A204.1 (cell line): Measurements from ENCODE around the gene AKT1S1.
"Not testable (repeated sequence)": the region's sequence is repeated elsewhere in the genome, so short reads cannot be mapped to it uniquely, and the experiment has no call there.

Experiments used
- FAIRE-seq: peaks from 2 replicates; lab custom pipeline; 2012; peaks lifted over from hg19 to GRCh38; lab: Jason Lieb, UNC

AKT1S1 gene

GRCh38 chr19:49877020-49877878 is at the start of gene AKT1S1, which contains the start of gene TBC1D17:
Gene AKT1S1, minus strand, starts transcription at chr19:49877355. Its CDS starts 4,060 bp downstream, at chr19:49873295.
Gene TBC1D17, plus strand, starts transcription at chr19:49877702. Its CDS starts 22 bp downstream, at chr19:49877724.
- peak; percentile 98 for FAIRE-seq

DNA sequence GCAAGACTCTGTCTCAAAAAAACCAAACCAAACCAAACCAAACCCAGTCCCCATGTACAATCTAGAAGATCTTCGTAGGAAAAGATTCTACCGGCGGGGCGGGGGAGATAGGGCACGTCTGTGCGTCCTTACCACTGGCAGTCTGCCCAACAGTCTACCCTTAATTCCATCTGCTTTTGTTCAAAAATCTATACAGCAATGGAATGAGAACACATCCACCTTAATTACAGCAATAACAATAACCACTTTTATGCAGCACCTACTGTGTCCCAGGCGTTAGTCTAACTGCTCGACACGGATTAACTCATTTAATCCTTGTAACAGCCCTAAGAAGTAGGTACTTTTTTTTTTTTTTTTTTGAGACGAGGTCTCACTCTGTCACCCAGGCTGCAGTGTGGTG is 49.4 kb upstream of the AKT1S1 start:
- FAIRE-seq, result no peak

GRCh38 chr19:49925486-49925885 is 48.3 kb upstream of the AKT1S1 start:
- FAIRE-seq, result no peak

DNA sequence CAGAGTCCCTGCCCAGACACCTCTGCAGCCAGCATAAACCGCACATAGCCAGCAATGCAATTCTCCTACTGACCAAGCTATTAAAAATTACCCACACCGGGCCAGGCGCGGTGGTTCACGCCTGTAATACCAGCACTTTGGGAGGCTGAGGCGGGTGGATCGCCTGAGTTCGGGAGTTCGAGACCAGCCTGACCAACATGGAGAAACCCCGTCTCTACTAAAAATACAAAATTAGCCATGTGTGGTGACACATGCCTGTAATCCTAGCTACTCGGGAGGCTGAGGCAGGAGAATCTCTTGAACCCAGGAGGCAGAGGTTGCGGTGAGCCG is 47.7 kb upstream of the AKT1S1 start:
- not testable (repeated sequence) for FAIRE-seq

DNA sequence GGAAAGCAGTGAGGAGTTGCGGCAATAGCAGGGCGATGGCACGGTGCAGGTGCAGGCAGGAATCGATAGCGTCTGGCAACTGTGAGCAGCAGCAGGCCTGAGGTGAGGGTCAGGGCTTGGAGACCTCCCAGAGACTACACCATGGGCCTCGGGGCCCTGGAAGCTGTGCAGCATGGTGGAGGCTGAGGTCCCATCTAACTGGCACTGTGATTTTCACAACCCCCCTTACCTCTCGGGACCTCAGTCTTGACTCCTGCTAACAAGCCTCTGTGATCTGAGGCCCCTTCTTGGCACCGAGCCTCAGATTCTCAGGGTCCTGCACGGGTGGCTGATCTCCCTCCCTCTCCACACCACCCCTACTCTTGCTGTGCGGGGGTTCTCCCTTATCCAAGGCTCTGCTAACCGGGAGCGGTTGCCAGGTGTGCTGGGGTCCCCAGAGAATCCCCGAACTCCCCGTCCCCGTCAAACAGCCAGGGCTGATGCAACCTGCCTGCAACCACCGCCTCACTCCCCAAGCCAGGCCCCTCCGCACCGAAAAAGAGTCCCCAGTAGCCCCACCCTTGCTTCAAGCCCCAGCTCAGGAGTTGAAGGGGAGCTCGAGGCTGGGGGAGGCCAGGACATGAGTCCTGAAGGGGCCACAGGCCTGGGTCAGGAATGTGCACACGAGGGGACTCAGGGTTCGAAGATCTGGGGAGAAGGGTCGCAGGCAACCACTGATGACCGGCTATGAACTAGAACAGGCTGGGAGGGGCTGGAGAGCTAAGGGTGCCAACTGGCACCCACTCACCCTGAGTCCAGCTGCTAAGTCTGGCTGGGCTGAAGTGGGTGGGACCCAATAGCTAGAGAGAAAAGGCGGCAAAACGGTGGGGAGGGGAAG is 47.1 kb upstream of the AKT1S1 start:
- no peak for FAIRE-seq

DNA sequence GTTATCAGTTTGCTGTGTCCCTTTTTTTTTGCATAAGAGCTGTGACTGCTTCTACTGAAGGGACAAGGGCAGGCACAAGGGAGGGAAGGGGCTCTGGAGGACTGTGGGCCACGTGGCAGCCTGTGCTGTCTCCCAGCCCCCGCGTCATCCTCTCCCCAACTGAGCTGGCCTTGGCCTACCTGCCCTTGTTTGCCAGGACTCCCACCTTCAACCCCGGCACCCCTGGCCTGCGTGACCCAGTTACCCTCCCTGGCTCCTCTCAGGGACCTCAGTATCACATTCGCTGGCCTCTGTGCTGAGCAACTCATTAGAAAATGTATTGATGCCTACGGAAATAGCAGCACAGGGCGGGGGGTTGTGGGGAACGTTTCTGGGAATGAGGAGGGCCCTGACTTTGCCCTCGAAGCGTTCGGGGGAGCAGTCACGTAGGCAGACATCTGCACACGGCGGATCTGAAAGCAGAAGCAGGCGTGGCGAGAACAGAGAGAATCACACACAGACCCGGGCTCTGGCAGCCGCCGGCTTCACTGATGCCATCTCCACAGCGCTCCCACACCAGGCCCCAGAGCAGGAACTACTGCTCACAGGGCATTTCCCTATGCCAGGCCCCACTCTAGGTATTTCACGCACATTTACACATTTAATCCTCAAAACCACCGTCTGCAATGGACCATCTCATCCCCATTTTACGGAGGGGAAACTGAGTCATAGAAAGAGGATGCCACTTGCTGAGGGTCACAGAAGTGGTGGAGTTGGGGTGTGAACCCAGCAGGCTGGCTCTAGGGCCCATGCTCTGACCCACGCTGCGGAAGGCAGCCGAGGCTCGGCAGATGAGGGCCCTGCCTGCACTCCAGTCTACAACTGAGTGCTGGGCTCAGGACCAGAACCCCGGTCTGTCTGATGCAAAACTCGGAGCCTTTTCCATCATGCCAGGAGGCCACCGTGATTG is 46.2 kb upstream of the AKT1S1 start:
- FAIRE-seq, result no peak

DNA sequence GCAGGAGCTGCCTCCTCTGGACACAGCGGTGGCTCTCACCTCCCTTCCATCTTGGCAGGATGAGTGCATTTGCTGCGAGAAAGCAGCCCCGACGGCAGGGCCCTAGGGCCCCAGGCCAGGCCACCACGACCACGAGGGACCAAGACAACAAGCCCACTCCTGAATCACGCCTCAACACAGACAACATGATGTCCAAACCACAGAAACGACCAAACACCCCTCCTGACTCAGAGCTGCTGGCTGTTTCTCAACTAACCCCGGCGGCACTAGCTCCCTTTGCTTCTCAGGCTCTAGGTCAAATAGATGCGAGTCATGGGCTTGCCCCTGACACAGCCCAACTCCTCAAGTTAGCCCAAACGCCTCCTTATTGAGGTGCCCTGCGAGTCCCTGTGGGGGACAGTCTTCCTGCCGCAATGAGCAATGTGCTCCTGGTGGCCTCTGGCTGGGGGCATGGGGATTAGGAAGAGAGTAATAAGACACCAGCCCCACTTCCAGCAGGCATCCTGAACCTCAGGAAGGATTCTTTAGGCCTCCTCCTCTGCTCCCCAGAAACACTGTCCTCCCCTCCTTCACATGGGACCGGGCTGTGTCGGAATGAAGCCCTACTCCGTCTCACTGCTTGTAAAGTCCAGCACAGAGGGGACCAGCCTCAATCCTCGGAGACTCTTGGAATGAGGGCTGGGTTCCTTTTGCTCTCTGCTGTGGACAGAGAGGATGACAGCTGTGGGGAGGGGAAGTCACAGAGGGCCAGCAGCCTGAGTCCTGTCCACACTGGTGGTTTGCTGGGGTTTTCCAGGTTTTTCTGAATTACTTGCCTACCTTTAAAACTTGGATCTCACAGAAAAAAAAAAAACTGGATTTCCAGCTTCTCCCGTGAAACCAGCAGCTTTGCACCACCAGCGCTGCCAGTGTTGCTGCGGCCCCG is 45.0 kb upstream of the AKT1S1 start:
- FAIRE-seq, result no peak

DNA sequence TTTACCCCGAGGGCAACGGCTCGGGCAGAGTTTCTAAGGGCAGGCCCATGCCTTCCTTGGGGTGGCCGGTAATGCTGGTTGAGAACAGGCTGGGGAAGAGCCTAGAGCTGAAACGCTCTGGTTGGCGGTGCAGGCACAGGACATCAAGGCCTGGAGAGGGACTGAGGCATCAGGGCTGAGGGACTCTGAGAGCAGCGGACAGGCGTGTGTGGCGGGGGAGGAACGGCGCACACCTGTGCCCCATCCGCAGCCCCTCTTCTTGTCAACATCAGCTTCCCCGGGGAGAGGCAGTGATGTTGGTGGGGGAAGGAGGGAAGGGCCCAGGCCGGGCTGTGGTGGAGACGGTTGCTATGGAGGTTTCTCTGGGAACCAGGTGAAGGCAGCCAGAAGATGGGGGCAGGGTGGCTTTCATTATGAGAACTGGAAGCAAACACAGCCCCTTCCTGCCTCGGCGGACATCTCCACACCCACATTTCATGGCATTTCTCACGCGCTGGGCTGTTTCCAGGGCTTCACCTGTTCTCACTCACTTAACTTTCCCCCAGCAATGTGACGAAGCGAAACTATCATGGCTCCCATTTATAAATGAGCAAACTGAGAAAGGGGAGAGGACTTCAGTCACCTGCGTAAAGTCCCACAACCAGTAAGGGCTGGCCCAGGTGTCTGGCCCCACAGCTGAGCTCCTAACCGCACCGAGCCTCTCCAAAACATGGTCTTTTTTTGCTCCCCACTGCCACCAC is 43.6 kb upstream of the AKT1S1 start:
- FAIRE-seq, result no peak

- no peak for FAIRE-seq
Measured at GRCh38 chr19:49918089-49918488, 40.9 kb upstream of the AKT1S1 start.

DNA sequence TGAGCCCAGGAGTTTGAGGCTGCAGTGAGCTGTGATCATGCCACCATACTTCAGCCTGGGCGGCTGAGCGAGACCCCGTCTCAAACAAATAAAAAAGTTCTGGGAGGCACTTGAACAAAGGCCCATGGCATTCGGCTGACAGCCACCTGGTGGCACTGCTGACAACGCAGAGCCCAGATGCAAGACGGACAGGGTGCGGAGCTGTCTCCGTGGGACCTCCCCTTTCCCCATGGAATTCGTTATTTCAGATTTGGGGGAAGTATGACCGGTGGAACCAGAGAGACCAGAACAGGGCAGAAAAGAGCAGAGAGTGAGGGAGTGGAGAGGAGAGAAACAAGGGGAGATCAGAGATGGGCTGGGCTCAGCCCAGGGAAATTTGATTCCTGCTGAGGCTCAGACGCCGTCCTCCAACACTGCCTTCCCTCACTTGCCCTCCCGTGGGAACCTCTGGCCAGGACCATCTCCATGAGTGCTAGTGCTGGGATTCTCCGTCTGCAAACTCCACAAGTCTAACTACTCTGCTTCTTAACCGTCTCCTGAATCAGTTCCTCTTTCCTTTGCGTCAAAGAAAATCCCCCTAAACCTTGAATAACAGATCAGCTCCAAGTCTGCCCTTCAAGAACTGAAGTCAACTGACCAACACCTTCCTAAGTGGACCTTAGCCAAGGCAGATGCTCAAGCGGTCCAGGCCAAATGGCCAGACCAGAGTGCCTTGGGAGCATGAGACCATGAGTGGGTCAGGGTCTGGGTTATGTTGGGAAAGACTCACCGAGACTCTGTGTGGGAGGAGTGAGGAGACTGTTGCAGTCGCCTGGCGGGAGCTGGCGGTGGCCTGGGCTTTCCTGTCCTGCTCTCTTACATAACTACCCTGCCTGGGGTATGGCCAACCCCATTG is 39.9 kb upstream of the AKT1S1 start:
- no peak for FAIRE-seq

DNA sequence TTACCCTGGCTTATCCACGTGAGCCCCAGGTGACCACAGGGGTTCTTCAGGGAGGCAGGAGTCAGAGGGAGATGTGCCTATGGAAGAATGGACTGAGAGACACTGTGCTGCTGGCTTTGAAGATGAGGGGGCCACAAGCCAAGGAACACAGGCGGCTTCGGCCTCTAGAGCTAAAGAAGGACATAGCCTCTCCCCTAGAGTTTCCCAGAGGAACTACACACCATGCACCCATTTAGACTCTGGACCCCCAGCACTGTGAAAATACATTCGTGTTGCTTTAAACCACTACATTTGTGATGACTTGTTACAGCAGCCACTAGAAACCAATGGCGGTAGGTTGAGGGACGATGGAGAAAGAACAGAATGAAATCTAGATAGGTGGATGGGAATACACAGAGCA is 38.1 kb upstream of the AKT1S1 start:
- FAIRE-seq, result no peak

- FAIRE-seq, result no peak
Measured at GRCh38 chr19:49913720-49914119, 36.6 kb upstream of the AKT1S1 start.

GRCh38 chr19:49912965-49913685 is 36.0 kb upstream of the AKT1S1 start:
- no peak for FAIRE-seq

DNA sequence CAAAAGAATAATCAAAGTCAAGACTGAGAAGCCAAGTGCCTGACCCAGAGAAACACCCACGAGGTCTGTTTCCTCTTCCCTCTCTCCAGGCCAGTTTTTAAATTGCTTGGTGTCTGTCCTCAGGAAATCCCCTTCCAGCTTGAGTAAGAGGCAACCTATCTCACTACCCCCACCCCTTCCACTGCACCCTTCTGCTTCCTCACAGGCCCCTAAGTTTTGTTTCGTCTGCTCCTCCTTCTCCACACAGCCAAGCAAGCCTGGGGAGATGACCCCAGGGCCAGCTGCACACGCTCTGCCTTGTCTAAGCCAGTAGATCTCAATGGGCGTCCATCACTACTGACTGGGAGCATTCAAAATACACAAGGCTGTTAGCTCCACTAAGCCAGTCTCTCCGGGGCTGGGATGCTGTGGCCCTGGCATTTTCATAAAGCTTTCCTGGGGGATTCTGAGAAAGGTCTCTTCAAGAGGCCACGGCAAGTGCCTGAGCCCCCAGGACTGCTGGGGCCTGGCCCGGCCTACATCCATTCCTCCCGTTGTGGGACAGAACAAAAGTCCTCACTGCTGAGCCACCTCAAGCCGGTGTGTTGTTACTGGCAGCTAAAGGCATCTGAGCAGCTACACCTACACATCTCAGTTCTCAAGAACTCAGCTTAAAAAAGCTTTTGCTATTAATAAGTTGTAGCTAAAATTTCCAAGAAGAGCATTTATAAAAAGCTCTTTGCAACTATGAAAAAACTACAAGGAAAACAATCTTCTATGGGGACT is 34.4 kb upstream of the AKT1S1 start:
- FAIRE-seq, result no peak

DNA sequence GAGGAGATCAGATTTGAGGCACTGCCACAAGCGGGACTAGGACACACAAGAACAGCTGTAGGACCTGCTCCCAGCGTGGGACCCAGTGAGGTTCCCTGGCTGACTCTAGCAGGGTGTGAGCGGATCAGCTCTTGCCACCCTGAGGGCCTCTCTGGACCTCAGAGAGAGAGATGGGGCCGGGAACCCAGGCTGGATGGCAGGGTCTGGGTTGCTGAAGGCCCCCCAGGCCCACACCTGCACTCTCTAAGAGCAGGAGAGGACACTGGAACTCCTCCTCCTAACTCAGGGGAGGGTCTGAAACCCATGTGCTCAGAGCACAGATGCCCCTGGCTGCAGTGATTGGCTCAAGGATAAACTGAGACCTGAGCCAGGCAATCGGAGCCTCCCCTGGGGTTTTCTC is 33.0 kb upstream of the AKT1S1 start:
- FAIRE-seq, result no peak

DNA sequence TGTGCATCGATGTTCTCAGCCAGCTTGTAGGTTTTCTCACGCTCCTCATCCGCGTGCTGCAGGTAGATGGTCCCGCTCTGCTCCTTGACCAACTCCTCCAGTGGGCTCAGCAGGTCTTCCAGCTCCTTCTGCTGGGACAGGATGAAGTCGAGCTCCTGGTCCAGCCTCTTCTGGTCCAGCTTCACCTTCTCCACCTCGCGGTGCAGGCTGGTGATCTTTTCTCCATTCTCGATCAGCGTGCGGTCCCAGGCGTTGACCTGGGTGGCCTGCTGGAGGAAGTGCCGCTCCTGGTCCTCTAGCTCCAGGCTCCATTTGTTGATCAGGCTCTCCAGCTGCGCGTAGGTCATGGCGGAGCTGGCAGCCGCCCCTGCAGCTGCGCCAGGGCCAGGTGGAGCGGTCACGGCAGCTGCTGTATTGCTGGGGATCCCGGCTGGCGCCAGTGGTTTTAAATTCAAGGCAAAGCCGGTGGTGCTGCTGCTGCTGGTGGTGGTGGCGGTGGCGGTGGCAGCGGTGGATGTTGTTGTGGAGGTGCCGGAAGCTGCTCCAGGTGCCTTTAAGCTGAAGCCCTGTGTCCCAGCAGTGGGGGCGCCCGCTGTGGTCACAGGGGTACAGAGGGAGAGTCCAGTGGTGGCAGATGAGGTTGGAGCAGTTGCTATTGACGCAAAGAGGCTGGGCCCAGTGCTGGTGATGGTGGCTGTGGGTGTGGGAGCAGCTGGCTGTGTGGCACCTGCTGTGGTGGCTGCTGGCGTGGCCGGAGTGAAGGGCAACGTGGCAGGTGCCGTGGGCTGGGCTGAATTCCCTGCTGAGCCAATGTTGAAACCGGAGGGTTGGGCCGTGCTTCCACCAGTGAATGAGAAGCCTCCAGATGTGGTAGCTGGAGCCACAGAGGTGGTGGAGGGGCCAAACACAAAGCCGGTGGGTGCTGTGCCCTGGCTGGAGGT is 31.6 kb upstream of the AKT1S1 start:
- no peak for FAIRE-seq
